ENCODE results near the gene DPYSL5.
"Not testable (repeated sequence)": the region's sequence is repeated elsewhere in the genome, so short reads cannot be mapped to it uniquely, and the experiment has no call there.

- TF ChIP-seq CTCF, POLR2A, POLR2AphosphoS5, EP300 (IDR thresholded peaks at IDR 0.05): not testable (repeated sequence)
Observed at GRCh38 chr2:26923189-26923466, 75.2 kb downstream of the DPYSL5 start.
